A549 (cell line): Measurements from ENCODE around the gene FUCA2. TPM values are rescaled to one million over a fixed set of nuclear protein-coding genes. Genes with fewer than 3 reads are reported as not detected.
"Not testable (repeated sequence)": the region's sequence is repeated elsewhere in the genome, so short reads cannot be mapped to it uniquely, and the experiment has no call there.

Experiments used
- ATAC-seq, 2 experiments: fragments of 200-7000 bp in 1 of 2; fragments of >200 bp in 1 of 2; cut with Nextera tagmentation in 1 of 2; cut with Tn5 transposase in 1 of 2; 3 replicates each; pipeline versions ENCODE4 v1.8.0 to v1.9.1; 2018 to 2020; ENCODE audit warnings: mild to moderate bottlenecking in 1 of 2, moderate library complexity in 1 of 2
- CTCF ChIA-PET: fragments of 300-600 bp; sonication (Branson Sonifier 250); formaldehyde crosslinking; extraction: SDS; loops from one replicate; lab custom pipeline; 2021; ENCODE audit warnings: antibody characterized with exemption, inconsistent platforms; lab: Yijun Ruan, JAX
- POLR2A ChIA-PET: fragments of 350-600 bp; formaldehyde crosslinking; extraction: SDS; loops from one replicate; lab custom pipeline; 2021; ENCODE audit warnings: antibody characterized with exemption, inconsistent platforms; lab: Yijun Ruan, JAX
- DNase-seq, 2 experiments: peaks; one replicate each; pipeline versions ENCODE4 v3.0.0 to v3.0.0-alpha.2; 2011 to 2016; ENCODE audit warnings: low read depth in 1 of 2, low spot score in 1 of 2
- FAIRE-seq: peaks from 2 replicates; lab custom pipeline; 2011; peaks lifted over from hg19 to GRCh38; lab: Jason Lieb, UNC
- H3K27ac ChIP-seq, 2 experiments: fragments of >200 bp; sonication (Bioruptor Twin); formaldehyde crosslinking; 3 replicates each; pipeline ENCODE4 v1.5.1; 2016 to 2017
- H3K4me1 ChIP-seq: fragments of >200 bp; sonication (Bioruptor Twin); formaldehyde crosslinking; 3 replicates; pipeline ENCODE4 v1.6.1; 2016
- H3K4me2 ChIP-seq: fragments of >200 bp; sonication (Bioruptor Twin); formaldehyde crosslinking; 3 replicates; pipeline ENCODE4 v1.6.1; 2016
- H3K4me3 ChIP-seq: fragments of >200 bp; sonication (Bioruptor Twin); formaldehyde crosslinking; 3 replicates; pipeline ENCODE4 v1.5.1; 2016
- H3K9me3 ChIP-seq: fragments of >200 bp; sonication (Bioruptor Twin); formaldehyde crosslinking; 3 replicates; pipeline ENCODE4 v1.6.1; 2016
- CBX8 ChIP-seq: fragments of 200-600 bp; sonication (generic); IDR thresholded peaks from 2 replicates; pipeline ENCODE4 v1.6.1; 2016
- EHF ChIP-seq: fragments of 250-450 bp; sonication (Bioruptor Pico); IDR thresholded peaks from 2 replicates; pipeline ENCODE4 v1.5.0; 2020; ENCODE audit warnings: mild to moderate bottlenecking
- GATA3 ChIP-seq: IDR thresholded peaks from 2 replicates; pipeline ENCODE4 v1.6.1; 2012; ENCODE audit warnings: borderline replicate concordance
- NFE2L2 ChIP-seq: fragments of 150-350 bp; conservative IDR thresholded peaks from 2 replicates; pipeline ENCODE4 v1.6.1; 2014; ENCODE audit warnings: low read length
- NR3C1 ChIP-seq: fragments of >200 bp; sonication (Bioruptor Twin); formaldehyde crosslinking; IDR thresholded peaks from 3 replicates; pipeline ENCODE4 v1.6.1; 2017
- USF2 ChIP-seq: fragments of 450-650 bp; IDR thresholded peaks from 2 replicates; pipeline ENCODE4 v1.6.1; 2014; ENCODE audit warnings: antibody characterized with exemption
- ZC3H11A ChIP-seq: fragments of 450-650 bp; IDR thresholded peaks from 2 replicates; pipeline ENCODE4 v1.6.1; 2014; ENCODE audit warnings: antibody characterized with exemption, mild to moderate bottlenecking
- ZFP36 ChIP-seq: fragments of 450-650 bp; IDR thresholded peaks from 2 replicates; pipeline ENCODE4 v1.6.1; 2014; ENCODE audit warnings: borderline replicate concordance; ENCODE audit not compliant: partially characterized antibody
- WGBS: methylation state at CpG from one replicate; pipeline ENCODE4 v1.1.6; 2017; ENCODE audit errors: missing lambda C conversion rate; 5-methylcytosine and 5-hydroxymethylcytosine counted together
- polyA plus RNA-seq, 4 experiments: library from polyadenylated mRNA; depleted of rRNA in 3 of 4; stranded (reverse); fragments of >200 nt; fragmentation: RNase III in 1 of 4; extraction: RNeasy Plus Mini Kit Qiagen cat#74134 plus additional on column Dnase treatment in 1 of 4; gene quantifications; 2 replicates in 3 of 4; 3 replicates in 1 of 4; pipeline ENCODE4 v1.2.3, GENCODE V29; 2011 to 2017
- small RNA-seq, 6 experiments: library from RNA; depleted of rRNA; stranded (forward); fragments of <200 nt; gene quantifications; one replicate each; pipeline ENCODE3, GENCODE V24; 2012
- TF ChIP-seq, protein P1 (sequence below): fragments of >200 bp; sonication (Bioruptor Twin); formaldehyde crosslinking; IDR thresholded peaks from 2 replicates; pipeline ENCODE4 v1.6.1; 2016

The FUCA2 gene
- polyA plus RNA-seq, 2 of the 4 experiments (the other 2 are of a cell fraction) = 46.9 to 55.5 TPM

- no peak for TF ChIP-seq USF2
- TF ChIP-seq CBX8 = no peak
- TF ChIP-seq NR3C1 = no peak
- no peak for TF ChIP-seq ZC3H11A
- TF ChIP-seq EHF (CRISPR knock-in tag) = no peak
- TF ChIP-seq NFE2L2 = no peak
- TF ChIP-seq, protein P1, sequence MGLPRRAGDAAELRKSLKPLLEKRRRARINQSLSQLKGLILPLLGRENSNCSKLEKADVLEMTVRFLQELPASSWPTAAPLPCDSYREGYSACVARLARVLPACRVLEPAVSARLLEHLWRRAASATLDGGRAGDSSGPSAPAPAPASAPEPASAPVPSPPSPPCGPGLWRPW = no peak
- TF ChIP-seq GATA3 = no peak
- TF ChIP-seq ZFP36 = no peak
Observed at GRCh38 chr6:143449082-143449713, 62.3 kb downstream of the FUCA2 start (continued).

- CTCF ChIA-PET = interaction anchor here (0.6 kb wide), 1 partner anchor 880 kb away, joined by 3 read pairs; no protein-coding TSS in a partner anchor
- H3K4me3 ChIP-seq, ATAC-seq, FAIRE-seq, H3K9me3 ChIP-seq, DNase-seq, POLR2A ChIA-PET, H3K27ac ChIP-seq, H3K4me2 ChIP-seq: not testable (repeated sequence)
- WGBS = 94% methylated on average over 2 of the region's 2 CpGs
- H3K4me1 ChIP-seq = 0 out of 3 replicates have a peak, but pooled peaks cover 10% of the 10 kb centered on the region
Observed at GRCh38 chr6:143447865-143448264, 63.7 kb downstream of the FUCA2 start.

Small RNA genes lying within 50 kb of the gene (small RNA-seq; reads per million reads assigned to genes)
- 0.04 to 108 (median 1.6) reads per million in 6 experiments for gene RNA5SP221

Other genes with a start within 250 kb of the FUCA2 start
- gene ADAT2, start 61.0 kb downstream of the FUCA2 start, polyA plus RNA-seq (2011; rRNA removed) = 5.1 and 7.1 TPM in 2 replicates
- 7.8 to 8.2 TPM (median 8.0 TPM) in 3 replicates for gene ADAT2, start 61.0 kb downstream of the FUCA2 start, polyA plus RNA-seq (2017; fragmentation: RNase III; extraction: RNeasy Plus Mini Kit Qiagen cat#74134 plus additional on column Dnase treatment)
- 24.7 and 25.9 TPM in 2 replicates for gene PEX3, start 60.9 kb downstream of the FUCA2 start, polyA plus RNA-seq (2011; rRNA removed)
- 14.0 to 15.7 TPM (median 15.1 TPM) in 3 replicates for gene PEX3, start 60.9 kb downstream of the FUCA2 start, polyA plus RNA-seq (2017; fragmentation: RNase III; extraction: RNeasy Plus Mini Kit Qiagen cat#74134 plus additional on column Dnase treatment)
- gene PHACTR2, start 166.2 kb upstream of the FUCA2 start, polyA plus RNA-seq (2011; rRNA removed) = 7.5 and 10.4 TPM in 2 replicates
- gene PHACTR2, start 166.2 kb upstream of the FUCA2 start, polyA plus RNA-seq (2017; fragmentation: RNase III; extraction: RNeasy Plus Mini Kit Qiagen cat#74134 plus additional on column Dnase treatment) = 2.5 to 3.3 TPM (median 2.9 TPM) in 3 replicates